OCI-LY1 (cell line): Measurements from ENCODE around the gene ZBED3.
"Not testable (repeated sequence)": the region's sequence is repeated elsewhere in the genome, so short reads cannot be mapped to it uniquely, and the experiment has no call there.

Experiments
- EZH2 ChIP-seq: fragments of 200-600 bp; sonication (generic), shearing (Covaris generic); IDR thresholded peaks from 2 replicates; pipeline ENCODE4 v1.8.0; 2017; ENCODE audit warnings: borderline replicate concordance, mixed run types, mild to moderate bottlenecking, antibody characterized with exemption, low read length, moderate library complexity, mixed read lengths
- TF ChIP-seq, protein P1 (sequence below): fragments of 200-600 bp; sonication (generic), shearing (Covaris generic); IDR thresholded peaks from 2 replicates; pipeline ENCODE4 v1.5.1; 2017; ENCODE audit warnings: mild to moderate bottlenecking, antibody characterized with exemption, low read length, moderate library complexity, mixed read lengths

DNA sequence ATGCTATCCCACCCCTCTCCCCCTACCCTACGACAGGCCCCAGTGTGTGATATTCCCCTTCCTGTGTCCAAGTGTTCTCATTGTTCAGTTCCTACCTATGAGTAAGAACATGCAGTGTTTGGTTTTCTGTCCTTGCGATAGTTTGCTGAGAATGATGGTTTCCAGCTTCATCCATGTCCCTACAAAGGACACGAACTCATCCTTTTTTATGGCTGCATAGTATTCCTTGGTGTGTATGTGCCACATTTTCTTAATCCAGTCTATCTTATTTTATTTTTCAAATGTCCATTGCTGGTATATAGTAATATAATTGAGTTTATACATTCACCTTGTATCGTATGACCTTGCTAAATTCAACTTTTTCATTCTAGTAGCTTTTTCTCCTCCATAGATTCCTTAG, 19.9 kb upstream of the ZBED3 start:
- TF ChIP-seq, protein P1, sequence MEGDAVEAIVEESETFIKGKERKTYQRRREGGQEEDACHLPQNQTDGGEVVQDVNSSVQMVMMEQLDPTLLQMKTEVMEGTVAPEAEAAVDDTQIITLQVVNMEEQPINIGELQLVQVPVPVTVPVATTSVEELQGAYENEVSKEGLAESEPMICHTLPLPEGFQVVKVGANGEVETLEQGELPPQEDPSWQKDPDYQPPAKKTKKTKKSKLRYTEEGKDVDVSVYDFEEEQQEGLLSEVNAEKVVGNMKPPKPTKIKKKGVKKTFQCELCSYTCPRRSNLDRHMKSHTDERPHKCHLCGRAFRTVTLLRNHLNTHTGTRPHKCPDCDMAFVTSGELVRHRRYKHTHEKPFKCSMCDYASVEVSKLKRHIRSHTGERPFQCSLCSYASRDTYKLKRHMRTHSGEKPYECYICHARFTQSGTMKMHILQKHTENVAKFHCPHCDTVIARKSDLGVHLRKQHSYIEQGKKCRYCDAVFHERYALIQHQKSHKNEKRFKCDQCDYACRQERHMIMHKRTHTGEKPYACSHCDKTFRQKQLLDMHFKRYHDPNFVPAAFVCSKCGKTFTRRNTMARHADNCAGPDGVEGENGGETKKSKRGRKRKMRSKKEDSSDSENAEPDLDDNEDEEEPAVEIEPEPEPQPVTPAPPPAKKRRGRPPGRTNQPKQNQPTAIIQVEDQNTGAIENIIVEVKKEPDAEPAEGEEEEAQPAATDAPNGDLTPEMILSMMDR, result not testable (repeated sequence)
- TF ChIP-seq EZH2, result not testable (repeated sequence)
